Keratinocyte (primary cell): ENCODE data around the gene KLK1. TPM values are rescaled to one million over a fixed set of nuclear protein-coding genes. Genes with fewer than 3 reads are reported as not detected.

ENCODE experiments used
- DNase-seq: peaks from one replicate; pipeline ENCODE4 v3.0.0-alpha.2; 2011; ENCODE audit warnings: low read depth, missing footprints, low spot score
- FAIRE-seq: peaks from 2 replicates; lab custom pipeline; 2011; peaks lifted over from hg19 to GRCh38; lab: Jason Lieb, UNC
- H2AFZ ChIP-seq: 2 replicates; pipeline ENCODE4 v1.6.0; 2012; ENCODE audit warnings: low read length, control low read depth, inconsistent platforms; ENCODE audit not compliant: control insufficient read depth
- H3K27ac ChIP-seq: 2 replicates; pipeline ENCODE4 v1.5.1; 2011; ENCODE audit warnings: low read length; ENCODE audit not compliant: control insufficient read depth, insufficient read depth
- H3K27me3 ChIP-seq: 3 replicates; pipeline ENCODE4 v1.6.0; 2011; ENCODE audit warnings: low read length; ENCODE audit not compliant: control insufficient read depth, insufficient read depth; ENCODE audit errors: extremely low read depth
- H3K36me3 ChIP-seq, 2 experiments: 2 replicates in 1 of 2; 3 replicates in 1 of 2; pipeline ENCODE4 v1.5.1; 2011; ENCODE audit warnings: low read length in 2 of 2, mild to moderate bottlenecking in 1 of 2; ENCODE audit not compliant: control insufficient read depth in 2 of 2, insufficient read depth in 2 of 2; ENCODE audit errors: extremely low read depth in 1 of 2
- H3K4me1 ChIP-seq: 3 replicates; pipeline ENCODE4 v1.5.1; 2011; ENCODE audit warnings: low read length; ENCODE audit not compliant: control insufficient read depth, insufficient read depth; ENCODE audit errors: extremely low read depth
- H3K4me2 ChIP-seq: 3 replicates; pipeline ENCODE4 v1.6.0; 2011; ENCODE audit warnings: low read depth, low read length; ENCODE audit not compliant: control insufficient read depth, insufficient read depth; ENCODE audit errors: extremely low read depth
- H3K4me3 ChIP-seq, 3 experiments: fragments of 200-600 bp in 1 of 3; sonication (generic) in 1 of 3; 2 replicates in 2 of 3; 3 replicates in 1 of 3; pipeline ENCODE4 v1.5.1; 2011 to 2016; ENCODE audit warnings: low read length in 3 of 3, mild to moderate bottlenecking in 3 of 3, control low read depth in 2 of 3, inconsistent platforms in 1 of 3, low read depth in 1 of 3, mixed read lengths in 1 of 3, mixed run types in 1 of 3, moderate library complexity in 1 of 3; ENCODE audit not compliant: control insufficient read depth in 2 of 3, insufficient read depth in 2 of 3; ENCODE audit errors: extremely low read depth in 1 of 3
- H3K79me2 ChIP-seq: 2 replicates; pipeline ENCODE4 v1.6.0; 2012; ENCODE audit warnings: low read length; ENCODE audit not compliant: control insufficient read depth, insufficient read depth
- H3K9ac ChIP-seq: 3 replicates; pipeline ENCODE4 v1.6.0; 2011; ENCODE audit warnings: low read length; ENCODE audit not compliant: control insufficient read depth, insufficient read depth; ENCODE audit errors: extremely low read depth
- H3K9me1 ChIP-seq: 3 replicates; pipeline ENCODE4 v1.6.0; 2011; ENCODE audit warnings: low read length; ENCODE audit not compliant: control insufficient read depth, insufficient read depth; ENCODE audit errors: extremely low read depth
- H3K9me3 ChIP-seq: 2 replicates; pipeline ENCODE4 v1.5.1; 2012; ENCODE audit warnings: low read depth, low read length; ENCODE audit not compliant: control insufficient read depth
- H4K20me1 ChIP-seq: 3 replicates; pipeline ENCODE4 v1.6.0; 2011; ENCODE audit warnings: low read length; ENCODE audit not compliant: control insufficient read depth, insufficient read depth; ENCODE audit errors: extremely low read depth
- CTCF ChIP-seq, 3 experiments: IDR thresholded peaks in 1 of 3; conservative IDR thresholded peaks in 1 of 3; optimal IDR thresholded peaks in 1 of 3; 2 replicates in 2 of 3; 3 replicates in 1 of 3; pipeline versions ENCODE3 to v1.5.1; 2011; ENCODE audit warnings: low read length in 3 of 3, mild to moderate bottlenecking in 3 of 3, moderate library complexity in 2 of 3, control low read depth in 1 of 3, inconsistent platforms in 1 of 3; ENCODE audit not compliant: insufficient read depth in 2 of 3; ENCODE audit errors: extremely low read depth in 1 of 3
- EZH2 ChIP-seq: IDR thresholded peaks from one replicate; pipeline ENCODE4 v1.6.1; 2012; ENCODE audit warnings: inconsistent platforms, mild to moderate bottlenecking, low read length, moderate library complexity
- dilution Hi-C: fragments of 300-500 bp; cut with MboI; formaldehyde crosslinking; loops from one replicate; pipeline ENCODE4 v1.7.0; 2020; ENCODE audit warnings: low sequenced_read_pairs; ENCODE audit not compliant: extremely low pct_ligation_motif_present
- polyA plus RNA-seq, 5 experiments: library from polyadenylated mRNA; depleted of rRNA in 3 of 5; stranded (reverse) in 3 of 5; stranded (forward) in 1 of 5; unstranded in 1 of 5; fragments of >200 nt; gene quantifications; 1 replicate in 1 of 5; 2 replicates in 3 of 5; 3 replicates in 1 of 5; pipeline versions ENCODE4 v1.2.1 to v1.2.3, GENCODE V29; 2011 to 2012; ENCODE audit warnings: missing spikeins in 2 of 5, low read depth in 1 of 5, low replicate concordance in 1 of 5

Gene KLK1
- polyA plus RNA-seq, 1 donor (not counting 4 experiments of a cell fraction or from before 2014, with no cell fraction given), result 0.31 TPM

GRCh38 chr19:50843205-50843604 is 19.6 kb upstream of the KLK1 start:
- dilution Hi-C loops, result no loop called here

GRCh38 chr19:50842130-50842529 is 18.5 kb upstream of the KLK1 start:
- H2AFZ ChIP-seq, result no peak overlapping the region
- dilution Hi-C loops, result no loop called here
- no peak overlapping the region for H3K4me3 ChIP-seq
- no peak overlapping the region for H3K27ac ChIP-seq
- no peaks in the 10 kb centered on the region for H3K9me1 ChIP-seq
- no peak overlapping the region for H3K4me2 ChIP-seq
- H3K27me3 ChIP-seq, result peaks cover 9% of the 10 kb centered on the region
- H3K36me3 ChIP-seq, result no peaks in the 10 kb centered on the region
- H3K79me2 ChIP-seq, result no peaks in the 10 kb centered on the region
- DNase-seq (no peak), FAIRE-seq (no peak)
- H3K4me1 ChIP-seq, result peaks cover 2% of the 10 kb centered on the region
- no peaks in the 10 kb centered on the region for H3K9me3 ChIP-seq
- H4K20me1 ChIP-seq, result no peaks in the 10 kb centered on the region
- TF ChIP-seq EZH2 (no peak), CTCF (optimal IDR thresholded peaks at IDR 0.05 in 1 of 3, IDR thresholded peaks at IDR 0.05 in 1 of 3, conservative IDR thresholded peaks at IDR 0.05 in 1 of 3; ENCODE audit: extremely low read depth in 1 of 3, insufficient read depth in 2 of 3, low read length in 3 of 3) (no peak)
- H3K9ac ChIP-seq, result no peak overlapping the region

More at GRCh38 chr19:50843205-50843604, 19.6 kb upstream of the KLK1 start:
- FAIRE-seq (no peak), DNase-seq (no peak)
- no peak overlapping the region for H3K27ac ChIP-seq
- no peaks in the 10 kb centered on the region for H3K4me1 ChIP-seq
- no peaks in the 10 kb centered on the region for H3K36me3 ChIP-seq
- no peaks in the 10 kb centered on the region for H3K9me3 ChIP-seq
- H2AFZ ChIP-seq, result no peak overlapping the region
- H3K9ac ChIP-seq, result no peak overlapping the region
- no peaks in the 10 kb centered on the region for H3K9me1 ChIP-seq
- H3K4me2 ChIP-seq, result no peak overlapping the region
- H3K27me3 ChIP-seq, result peaks cover 9% of the 10 kb centered on the region
- H3K79me2 ChIP-seq, result no peaks in the 10 kb centered on the region
- TF ChIP-seq CTCF (optimal IDR thresholded peaks at IDR 0.05 in 1 of 3, IDR thresholded peaks at IDR 0.05 in 1 of 3, conservative IDR thresholded peaks at IDR 0.05 in 1 of 3; ENCODE audit: extremely low read depth in 1 of 3, insufficient read depth in 2 of 3, low read length in 3 of 3), result no peak
- no peak for TF ChIP-seq EZH2
- H4K20me1 ChIP-seq, result no peaks in the 10 kb centered on the region
- H3K4me3 ChIP-seq, result no peak overlapping the region
